Neural cell (in vitro differentiated cells): ENCODE data around the gene MID1. TPM values are rescaled to one million over a fixed set of nuclear protein-coding genes. Genes with fewer than 3 reads are reported as not detected.

Experiments used
- H2AFZ ChIP-seq: fragments of 200-600, 300-800 bp; sonication (generic), shearing (Covaris generic); 2 replicates; pipeline ENCODE4 v1.6.0; 2014; ENCODE audit warnings: low read depth, mild to moderate bottlenecking, antibody characterized with exemption, low read length, moderate library complexity
- H3F3A ChIP-seq: fragments of 200-600 bp; shearing (Covaris generic); 2 replicates; pipeline ENCODE4 v1.6.1; 2016; ENCODE audit warnings: mild to moderate bottlenecking, moderate library complexity, mixed read lengths, antibody characterized with exemption, low read length; ENCODE audit not compliant: insufficient read depth, poor library complexity, severe bottlenecking
- H3K27ac ChIP-seq: fragments of 200-600, 300-800 bp; sonication (generic), shearing (Covaris generic); 2 replicates; pipeline ENCODE4 v1.5.1; 2014; ENCODE audit warnings: mild to moderate bottlenecking, low read length, moderate library complexity
- H3K27me3 ChIP-seq: fragments of 300-800, 200-600 bp; sonication (generic), shearing (Covaris generic); 2 replicates; pipeline ENCODE4 v1.6.0; 2014; ENCODE audit warnings: mild to moderate bottlenecking, low read depth, low read length, moderate library complexity; ENCODE audit not compliant: insufficient read depth
- H3K36me3 ChIP-seq: fragments of 300-800, 200-600 bp; sonication (generic), shearing (Covaris generic); 2 replicates; pipeline ENCODE4 v1.5.1; 2014; ENCODE audit warnings: mild to moderate bottlenecking, antibody characterized with exemption, low read length, moderate library complexity; ENCODE audit not compliant: insufficient read depth
- H3K4me2 ChIP-seq: fragments of 300-800, 200-600 bp; sonication (generic), shearing (Covaris generic); 2 replicates; pipeline ENCODE4 v1.6.0; 2014; ENCODE audit warnings: mild to moderate bottlenecking, low read length
- H3K4me3 ChIP-seq: fragments of 300-800, 200-600 bp; sonication (generic), shearing (Covaris generic); 2 replicates; pipeline ENCODE4 v1.5.1; 2014; ENCODE audit warnings: mild to moderate bottlenecking, low read length, moderate library complexity
- H3K79me2 ChIP-seq: fragments of 200-600 bp; shearing (Covaris generic); replicated peaks from 2 replicates; pipeline ENCODE4 v1.6.0; 2014; ENCODE audit warnings: mild to moderate bottlenecking, low read length, moderate library complexity; ENCODE audit not compliant: insufficient read depth
- H3K9ac ChIP-seq: fragments of 300-800, 200-600 bp; sonication (generic), shearing (Covaris generic); 2 replicates; pipeline ENCODE4 v1.6.1; 2016; ENCODE audit warnings: mild to moderate bottlenecking, low read length, mixed read lengths
- H3K9me2 ChIP-seq: fragments of 200-600 bp; shearing (Covaris generic); 2 replicates; pipeline ENCODE4 v1.6.1; 2016; ENCODE audit warnings: mild to moderate bottlenecking, low read length, mixed read lengths; ENCODE audit not compliant: insufficient read depth
- H3K9me3 ChIP-seq: fragments of 200-600, 300-800 bp; sonication (generic), shearing (Covaris generic); 2 replicates; pipeline ENCODE4 v1.6.1; 2016; ENCODE audit warnings: mild to moderate bottlenecking, mixed run types, low read length, moderate library complexity, mixed read lengths
- H4K20me1 ChIP-seq: fragments of 200-600 bp; shearing (Covaris generic); 2 replicates; pipeline ENCODE4 v1.6.1; 2016; ENCODE audit warnings: mild to moderate bottlenecking, mixed run types; ENCODE audit not compliant: insufficient read depth
- EP300 ChIP-seq: fragments of 450-650 bp; conservative IDR thresholded peaks from 2 replicates; pipeline ENCODE4 v1.6.1; 2014; ENCODE audit warnings: antibody characterized with exemption, mild to moderate bottlenecking, moderate library complexity; ENCODE audit not compliant: poor library complexity, severe bottlenecking
- EZH2 ChIP-seq: fragments of 200-600, 300-800 bp; shearing (Covaris generic), sonication (generic); IDR thresholded peaks from 2 replicates; pipeline ENCODE4 v1.6.1; 2014; ENCODE audit warnings: antibody characterized with exemption, low read length, borderline replicate concordance, mild to moderate bottlenecking; ENCODE audit not compliant: insufficient read depth, poor library complexity, severe bottlenecking
- MXI1 ChIP-seq: fragments of 450-650 bp; conservative IDR thresholded peaks from 2 replicates; pipeline ENCODE4 v1.6.1; 2014; ENCODE audit warnings: antibody characterized with exemption, mild to moderate bottlenecking; ENCODE audit not compliant: poor library complexity, severe bottlenecking
- POLR2AphosphoS5 ChIP-seq: IDR thresholded peaks from 2 replicates; pipeline ENCODE4 v1.6.1; 2012
- RAD21 ChIP-seq: fragments of 450-650 bp; conservative IDR thresholded peaks from 2 replicates; pipeline ENCODE4 v1.6.1; 2014; ENCODE audit warnings: antibody characterized with exemption, mild to moderate bottlenecking, moderate library complexity
- SMC3 ChIP-seq: fragments of 450-650 bp; conservative IDR thresholded peaks from 2 replicates; pipeline ENCODE4 v1.6.1; 2014; ENCODE audit warnings: antibody characterized with exemption, mild to moderate bottlenecking, moderate library complexity; ENCODE audit not compliant: poor library complexity
- TAF1 ChIP-seq: IDR thresholded peaks from 2 replicates; pipeline ENCODE4 v1.6.1; 2012; ENCODE audit warnings: low read depth
- polyA plus RNA-seq: library from polyadenylated mRNA; depleted of rRNA; stranded (reverse); fragments of >200 nt; gene quantifications from 2 replicates; pipeline ENCODE4 v1.2.3, GENCODE V29; 2014
- TF ChIP-seq, protein P1 (sequence below): IDR thresholded peaks from 2 replicates; pipeline ENCODE4 v1.6.1; 2012; ENCODE audit warnings: borderline replicate concordance
- TF ChIP-seq, protein P2 (sequence below): fragments of 450-650 bp; IDR thresholded peaks from 2 replicates; pipeline ENCODE4 v1.5.1; 2014; ENCODE audit warnings: antibody characterized with exemption, mild to moderate bottlenecking, moderate library complexity; ENCODE audit not compliant: poor library complexity, severe bottlenecking

The MID1 gene
- polyA plus RNA-seq, 1 donor from 2014 or later = 16.6 TPM

DNA sequence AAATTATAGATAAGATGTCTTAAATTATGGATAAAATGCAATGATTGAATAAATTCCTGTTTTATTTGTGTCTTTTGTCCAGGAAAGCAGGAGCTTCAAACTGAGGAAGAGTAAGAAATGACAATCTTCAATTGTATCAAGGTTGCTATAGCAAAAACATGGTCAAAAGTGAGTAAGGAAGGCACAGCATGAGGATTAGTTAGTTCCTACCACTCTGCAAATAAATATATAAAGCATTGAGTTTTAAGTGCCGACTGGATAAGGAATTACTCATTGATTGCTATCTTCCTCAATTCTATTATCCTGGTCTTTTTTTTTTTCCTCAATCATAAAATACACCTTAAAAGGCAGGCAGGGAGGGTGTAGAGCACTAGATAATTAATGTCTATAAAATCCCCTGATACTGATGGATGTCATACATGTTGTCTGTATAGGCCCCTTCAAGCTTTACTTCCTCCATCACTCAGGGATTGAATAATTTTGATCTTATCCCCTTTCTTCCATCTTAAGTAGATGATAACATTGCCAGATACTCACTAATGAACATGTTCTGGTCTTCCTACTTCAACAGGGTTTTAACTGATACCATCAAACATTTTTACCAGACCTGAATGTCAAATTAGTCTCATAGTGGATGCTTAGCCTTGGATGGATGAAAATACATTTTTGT lies 86.6 kb downstream of the MID1 start:
- TF ChIP-seq, protein P1, sequence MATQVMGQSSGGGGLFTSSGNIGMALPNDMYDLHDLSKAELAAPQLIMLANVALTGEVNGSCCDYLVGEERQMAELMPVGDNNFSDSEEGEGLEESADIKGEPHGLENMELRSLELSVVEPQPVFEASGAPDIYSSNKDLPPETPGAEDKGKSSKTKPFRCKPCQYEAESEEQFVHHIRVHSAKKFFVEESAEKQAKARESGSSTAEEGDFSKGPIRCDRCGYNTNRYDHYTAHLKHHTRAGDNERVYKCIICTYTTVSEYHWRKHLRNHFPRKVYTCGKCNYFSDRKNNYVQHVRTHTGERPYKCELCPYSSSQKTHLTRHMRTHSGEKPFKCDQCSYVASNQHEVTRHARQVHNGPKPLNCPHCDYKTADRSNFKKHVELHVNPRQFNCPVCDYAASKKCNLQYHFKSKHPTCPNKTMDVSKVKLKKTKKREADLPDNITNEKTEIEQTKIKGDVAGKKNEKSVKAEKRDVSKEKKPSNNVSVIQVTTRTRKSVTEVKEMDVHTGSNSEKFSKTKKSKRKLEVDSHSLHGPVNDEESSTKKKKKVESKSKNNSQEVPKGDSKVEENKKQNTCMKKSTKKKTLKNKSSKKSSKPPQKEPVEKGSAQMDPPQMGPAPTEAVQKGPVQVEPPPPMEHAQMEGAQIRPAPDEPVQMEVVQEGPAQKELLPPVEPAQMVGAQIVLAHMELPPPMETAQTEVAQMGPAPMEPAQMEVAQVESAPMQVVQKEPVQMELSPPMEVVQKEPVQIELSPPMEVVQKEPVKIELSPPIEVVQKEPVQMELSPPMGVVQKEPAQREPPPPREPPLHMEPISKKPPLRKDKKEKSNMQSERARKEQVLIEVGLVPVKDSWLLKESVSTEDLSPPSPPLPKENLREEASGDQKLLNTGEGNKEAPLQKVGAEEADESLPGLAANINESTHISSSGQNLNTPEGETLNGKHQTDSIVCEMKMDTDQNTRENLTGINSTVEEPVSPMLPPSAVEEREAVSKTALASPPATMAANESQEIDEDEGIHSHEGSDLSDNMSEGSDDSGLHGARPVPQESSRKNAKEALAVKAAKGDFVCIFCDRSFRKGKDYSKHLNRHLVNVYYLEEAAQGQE = no peak
- no peak for TF ChIP-seq RAD21
- TF ChIP-seq POLR2AphosphoS5 = no peak
- TF ChIP-seq EZH2 = no peak
- TF ChIP-seq, protein P2, sequence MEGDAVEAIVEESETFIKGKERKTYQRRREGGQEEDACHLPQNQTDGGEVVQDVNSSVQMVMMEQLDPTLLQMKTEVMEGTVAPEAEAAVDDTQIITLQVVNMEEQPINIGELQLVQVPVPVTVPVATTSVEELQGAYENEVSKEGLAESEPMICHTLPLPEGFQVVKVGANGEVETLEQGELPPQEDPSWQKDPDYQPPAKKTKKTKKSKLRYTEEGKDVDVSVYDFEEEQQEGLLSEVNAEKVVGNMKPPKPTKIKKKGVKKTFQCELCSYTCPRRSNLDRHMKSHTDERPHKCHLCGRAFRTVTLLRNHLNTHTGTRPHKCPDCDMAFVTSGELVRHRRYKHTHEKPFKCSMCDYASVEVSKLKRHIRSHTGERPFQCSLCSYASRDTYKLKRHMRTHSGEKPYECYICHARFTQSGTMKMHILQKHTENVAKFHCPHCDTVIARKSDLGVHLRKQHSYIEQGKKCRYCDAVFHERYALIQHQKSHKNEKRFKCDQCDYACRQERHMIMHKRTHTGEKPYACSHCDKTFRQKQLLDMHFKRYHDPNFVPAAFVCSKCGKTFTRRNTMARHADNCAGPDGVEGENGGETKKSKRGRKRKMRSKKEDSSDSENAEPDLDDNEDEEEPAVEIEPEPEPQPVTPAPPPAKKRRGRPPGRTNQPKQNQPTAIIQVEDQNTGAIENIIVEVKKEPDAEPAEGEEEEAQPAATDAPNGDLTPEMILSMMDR = no peak
- no peak for TF ChIP-seq TAF1
- TF ChIP-seq EP300 = no peak
- TF ChIP-seq MXI1 = no peak
- no peak for TF ChIP-seq SMC3
- Histone ChIP-seq H3K27ac (peak overlapping the region; percentile 58), H3K36me3 (no peaks in the 10 kb centered on the region)

DNA sequence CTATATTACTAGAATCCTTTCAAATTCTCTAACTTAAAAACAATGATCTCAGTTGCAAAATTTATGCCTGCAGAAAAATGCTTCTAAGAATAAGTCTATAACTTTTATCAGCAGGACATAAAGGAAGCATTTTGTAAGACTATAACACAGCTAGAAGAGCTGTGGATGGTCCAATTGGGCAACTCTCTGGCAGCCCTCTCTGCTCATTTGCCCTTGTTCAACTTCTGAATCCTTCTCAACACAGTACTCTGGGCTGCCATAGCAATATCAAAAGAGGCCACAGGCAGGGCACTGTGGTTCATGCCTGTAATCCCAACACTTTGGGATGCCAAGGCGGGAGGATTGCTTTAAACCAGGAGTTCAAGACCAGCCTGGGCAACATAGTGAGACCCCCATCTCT lies 88.5 kb downstream of the MID1 start:
- Histone ChIP-seq H3K9ac (no peak overlapping the region), H3F3A (no peaks in the 10 kb centered on the region), H3K9me3 (no peaks in the 10 kb centered on the region), H3K4me3 (no peak overlapping the region), H3K4me2 (no peak overlapping the region), H3K36me3 (no peaks in the 10 kb centered on the region), H4K20me1 (no peaks in the 10 kb centered on the region), H3K27ac (no peak overlapping the region), H3K27me3 (no peaks in the 10 kb centered on the region), H3K79me2 (no peaks in the 10 kb centered on the region), H2AFZ (no peak overlapping the region), H3K9me2 (no peaks in the 10 kb centered on the region)
- TF ChIP-seq EP300 = no peak
- no peak for TF ChIP-seq EZH2
- TF ChIP-seq, protein P1 = no peak
- no peak for TF ChIP-seq POLR2AphosphoS5
- TF ChIP-seq, protein P2 = no peak
- no peak for TF ChIP-seq RAD21
- no peak for TF ChIP-seq MXI1
- no peak for TF ChIP-seq SMC3
- no peak for TF ChIP-seq TAF1

More for the DNA sequence above, 86.6 kb downstream of the MID1 start:
- Histone ChIP-seq H3K9ac (no peak overlapping the region), H3K9me3 (no peaks in the 10 kb centered on the region), H2AFZ (no peak overlapping the region), H3K4me2 (no peak overlapping the region), H3K4me3 (no peak overlapping the region), H3K27me3 (no peaks in the 10 kb centered on the region), H4K20me1 (no peaks in the 10 kb centered on the region), H3K79me2 (no peaks in the 10 kb centered on the region), H3F3A (no peaks in the 10 kb centered on the region), H3K9me2 (no peaks in the 10 kb centered on the region)
